ENCODE measurements around the gene FOXA1.

FOXA1 gene

GRCh38 chr14:37642125-37642524 lies 47.1 kb upstream of the FOXA1 start:
- TF ChIP-seq SCRT1 (tag by site-specific recombination; IDR thresholded peaks at IDR 0.05; ENCODE audit: borderline replicate concordance) (peak; percentile 51; the same call in 1 of the 2 replicates), SCRT2 (tag by site-specific recombination; IDR thresholded peaks at IDR 0.05) (peak; percentile 62), PATZ1 (tag by site-specific recombination; IDR thresholded peaks at IDR 0.05) (no peak)
- no peaks in the 10 kb centered on the region; a peak in 1 of 3 replicates for H3K36me3 ChIP-seq (ENCODE audit: control insufficient read depth in 2 of 2, insufficient read depth in 1 of 2, low read length in 2 of 2)
- H3K4me3 ChIP-seq (ENCODE audit: low read depth, low read length), result no peak overlapping the region
- CTCF ChIA-PET, result no interaction called here
- POLR2A ChIA-PET, result no interaction called here
- H3K27ac ChIP-seq (ENCODE audit: extremely low read depth, low read depth, low read length), result no peak overlapping the region
- H3K9me3 ChIP-seq (ENCODE audit: control insufficient read depth, insufficient read depth, low read depth, low read length), result no peaks in the 10 kb centered on the region
- peaks cover 6% of the 10 kb centered on the region; the same call in 1 of the 2 replicates for H3K4me1 ChIP-seq (ENCODE audit: control insufficient read depth, insufficient read depth, low read length)

GRCh38 chr14:37641117-37641516 lies 46.1 kb upstream of the FOXA1 start:
- H3K36me3 ChIP-seq (ENCODE audit: control insufficient read depth in 2 of 2, insufficient read depth in 1 of 2, low read length in 2 of 2), result no peaks in the 10 kb centered on the region; a peak in 1 of 3 replicates
- H3K9me3 ChIP-seq (ENCODE audit: control insufficient read depth, insufficient read depth, low read depth, low read length), result no peaks in the 10 kb centered on the region
- H3K4me1 ChIP-seq (ENCODE audit: control insufficient read depth, insufficient read depth, low read length), result peaks cover 6% of the 10 kb centered on the region; the same call in 1 of the 2 replicates
- H3K27ac ChIP-seq (ENCODE audit: extremely low read depth, low read depth, low read length), result no peak overlapping the region
- ChIA-PET POLR2A (no interaction called here), CTCF (interaction anchor here (0.6 kb wide), 1 partner anchor 672 kb away, joined by 3 read pairs; no protein-coding TSS in a partner anchor)
- TF ChIP-seq ZFP41 (tag by site-specific recombination; IDR thresholded peaks at IDR 0.05; ENCODE audit: borderline replicate concordance), result no peak
- TF ChIP-seq, protein P1, sequence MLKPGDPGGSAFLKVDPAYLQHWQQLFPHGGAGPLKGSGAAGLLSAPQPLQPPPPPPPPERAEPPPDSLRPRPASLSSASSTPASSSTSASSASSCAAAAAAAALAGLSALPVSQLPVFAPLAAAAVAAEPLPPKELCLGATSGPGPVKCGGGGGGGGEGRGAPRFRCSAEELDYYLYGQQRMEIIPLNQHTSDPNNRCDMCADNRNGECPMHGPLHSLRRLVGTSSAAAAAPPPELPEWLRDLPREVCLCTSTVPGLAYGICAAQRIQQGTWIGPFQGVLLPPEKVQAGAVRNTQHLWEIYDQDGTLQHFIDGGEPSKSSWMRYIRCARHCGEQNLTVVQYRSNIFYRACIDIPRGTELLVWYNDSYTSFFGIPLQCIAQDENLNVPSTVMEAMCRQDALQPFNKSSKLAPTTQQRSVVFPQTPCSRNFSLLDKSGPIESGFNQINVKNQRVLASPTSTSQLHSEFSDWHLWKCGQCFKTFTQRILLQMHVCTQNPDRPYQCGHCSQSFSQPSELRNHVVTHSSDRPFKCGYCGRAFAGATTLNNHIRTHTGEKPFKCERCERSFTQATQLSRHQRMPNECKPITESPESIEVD (tag by site-specific recombination; IDR thresholded peaks at IDR 0.05), result peak; percentile 47; the same call in 1 of the 2 replicates
- peak; percentile 10; the same call in 1 of the 2 replicates for TF ChIP-seq BCL6B (tag by site-specific recombination; IDR thresholded peaks at IDR 0.05)
- no peak overlapping the region for H3K4me3 ChIP-seq (ENCODE audit: low read depth, low read length)

GRCh38 chr14:37638599-37638998 lies 43.5 kb upstream of the FOXA1 start:
- peaks cover 6% of the 10 kb centered on the region; the same call in 1 of the 2 replicates for H3K4me1 ChIP-seq (ENCODE audit: control insufficient read depth, insufficient read depth, low read length)
- ChIA-PET POLR2A (no interaction called here), CTCF (no interaction called here)
- H3K4me3 ChIP-seq (ENCODE audit: low read depth, low read length), result no peak overlapping the region
- no peaks in the 10 kb centered on the region for H3K9me3 ChIP-seq (ENCODE audit: control insufficient read depth, insufficient read depth, low read depth, low read length)
- no peak overlapping the region for H3K27ac ChIP-seq (ENCODE audit: extremely low read depth, low read depth, low read length)
- no peaks in the 10 kb centered on the region; a peak in 1 of 3 replicates for H3K36me3 ChIP-seq (ENCODE audit: control insufficient read depth in 2 of 2, insufficient read depth in 1 of 2, low read length in 2 of 2)
- no peak for TF ChIP-seq ZNF529 (tag by site-specific recombination; IDR thresholded peaks at IDR 0.05; ENCODE audit: insufficient replicate concordance)
- TF ChIP-seq ZNF211 (tag by site-specific recombination; IDR thresholded peaks at IDR 0.05; ENCODE audit: low read depth), result no peak
- TF ChIP-seq, protein P2, sequence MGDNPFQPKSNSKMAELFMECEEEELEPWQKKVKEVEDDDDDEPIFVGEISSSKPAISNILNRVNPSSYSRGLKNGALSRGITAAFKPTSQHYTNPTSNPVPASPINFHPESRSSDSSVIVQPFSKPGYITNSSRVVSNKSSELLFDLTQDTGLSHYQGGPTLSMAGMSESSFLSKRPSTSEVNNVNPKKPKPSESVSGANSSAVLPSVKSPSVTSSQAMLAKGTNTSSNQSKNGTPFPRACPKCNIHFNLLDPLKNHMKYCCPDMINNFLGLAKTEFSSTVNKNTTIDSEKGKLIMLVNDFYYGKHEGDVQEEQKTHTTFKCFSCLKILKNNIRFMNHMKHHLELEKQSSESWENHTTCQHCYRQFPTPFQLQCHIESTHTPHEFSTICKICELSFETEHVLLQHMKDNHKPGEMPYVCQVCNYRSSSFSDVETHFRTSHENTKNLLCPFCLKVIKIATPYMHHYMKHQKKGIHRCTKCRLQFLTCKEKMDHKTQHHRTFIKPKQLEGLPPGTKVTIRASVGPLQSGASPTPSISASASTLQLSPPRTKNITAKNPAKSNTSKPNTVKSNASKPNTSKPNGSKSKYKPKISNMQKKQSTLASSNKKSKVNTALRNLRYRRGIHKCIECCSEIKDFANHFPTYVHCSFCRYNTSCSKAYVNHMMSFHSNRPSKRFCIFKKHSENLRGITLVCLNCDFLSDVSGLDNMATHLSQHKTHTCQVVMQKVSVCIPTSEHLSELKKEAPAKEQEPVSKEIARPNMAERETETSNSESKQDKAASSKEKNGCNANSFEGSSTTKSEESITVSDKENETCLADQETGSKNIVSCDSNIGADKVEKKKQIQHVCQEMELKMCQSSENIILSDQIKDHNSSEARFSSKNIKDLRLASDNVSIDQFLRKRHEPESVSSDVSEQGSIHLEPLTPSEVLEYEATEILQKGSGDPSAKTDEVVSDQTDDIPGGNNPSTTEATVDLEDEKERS (tag by site-specific recombination; IDR thresholded peaks at IDR 0.05), result no peak
- TF ChIP-seq ZEB2 (tag by site-specific recombination; IDR thresholded peaks at IDR 0.05), result no peak
- TF ChIP-seq, protein P1 (tag by site-specific recombination; IDR thresholded peaks at IDR 0.05), result no peak
- TF ChIP-seq ZNF670 (tag by site-specific recombination; IDR thresholded peaks at IDR 0.05; ENCODE audit: low read depth), result no peak
- TF ChIP-seq ZNF76 (tag by site-specific recombination; IDR thresholded peaks at IDR 0.05; ENCODE audit: borderline replicate concordance, low read depth), result no peak
- TF ChIP-seq ZNF580 (tag by site-specific recombination; IDR thresholded peaks at IDR 0.05), result no peak
- no peak for TF ChIP-seq ZNF433 (tag by site-specific recombination; IDR thresholded peaks at IDR 0.05; ENCODE audit: low read depth)
- TF ChIP-seq ZBTB49 (tag by site-specific recombination; IDR thresholded peaks at IDR 0.05; ENCODE audit: low read depth), result no peak
- no peak for TF ChIP-seq ZNF155 (tag by site-specific recombination; IDR thresholded peaks at IDR 0.05)
- TF ChIP-seq ZFP3 (tag by site-specific recombination; IDR thresholded peaks at IDR 0.05; ENCODE audit: low read depth), result no peak
